Coronary artery (tissue), 2 donors: ENCODE results near the gene HIGD1C.
A peak's percentile ranks its signal among the peaks of the same experiment; 100 is the strongest.

ENCODE experiments used
- DNase-seq: peaks from one replicate; pipeline ENCODE4 v3.0.0-alpha.2; 2017; ENCODE audit warnings: low spot score
- H3K27ac ChIP-seq, 2 donors: fragments of 200-600 bp; sonication (generic); one replicate each; pipeline ENCODE4 v1.5.1; 2016 to 2019
- H3K4me3 ChIP-seq: fragments of 200-600 bp; sonication (generic); 2 replicates; pipeline ENCODE4 v1.5.1; 2016; ENCODE audit warnings: mild to moderate bottlenecking, moderate library complexity
- CTCF ChIP-seq: fragments of 200-600 bp; sonication (generic); IDR thresholded peaks from one replicate; pipeline ENCODE4 v1.5.1; 2019; ENCODE audit warnings: antibody characterized with exemption

Gene HIGD1C

DNA sequence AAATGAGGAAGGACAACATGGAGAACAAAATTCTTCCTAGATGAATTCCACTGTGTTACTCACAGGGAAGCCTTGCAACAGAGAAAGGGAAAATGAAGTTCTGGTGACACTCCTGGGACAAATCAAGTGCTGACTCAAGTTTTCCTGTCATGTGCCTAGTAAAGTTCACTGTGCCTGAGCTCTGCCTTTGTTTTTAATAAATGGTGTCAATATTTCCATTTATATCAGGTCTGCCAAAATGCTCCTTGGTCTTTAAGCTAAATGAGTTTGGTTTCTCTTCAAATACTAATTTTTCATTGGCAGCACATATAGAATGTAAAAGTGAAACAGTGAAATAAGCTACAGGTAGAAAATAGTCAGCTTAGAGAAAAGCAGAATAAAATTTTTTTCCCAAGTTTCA lies 33.0 kb downstream of the HIGD1C start:
- no peak for TF ChIP-seq CTCF
- Histone ChIP-seq H3K4me3 (no peak overlapping the region), H3K27ac (peak overlapping the region; percentile 85 to 92)
- DNase-seq = no peak

DNA sequence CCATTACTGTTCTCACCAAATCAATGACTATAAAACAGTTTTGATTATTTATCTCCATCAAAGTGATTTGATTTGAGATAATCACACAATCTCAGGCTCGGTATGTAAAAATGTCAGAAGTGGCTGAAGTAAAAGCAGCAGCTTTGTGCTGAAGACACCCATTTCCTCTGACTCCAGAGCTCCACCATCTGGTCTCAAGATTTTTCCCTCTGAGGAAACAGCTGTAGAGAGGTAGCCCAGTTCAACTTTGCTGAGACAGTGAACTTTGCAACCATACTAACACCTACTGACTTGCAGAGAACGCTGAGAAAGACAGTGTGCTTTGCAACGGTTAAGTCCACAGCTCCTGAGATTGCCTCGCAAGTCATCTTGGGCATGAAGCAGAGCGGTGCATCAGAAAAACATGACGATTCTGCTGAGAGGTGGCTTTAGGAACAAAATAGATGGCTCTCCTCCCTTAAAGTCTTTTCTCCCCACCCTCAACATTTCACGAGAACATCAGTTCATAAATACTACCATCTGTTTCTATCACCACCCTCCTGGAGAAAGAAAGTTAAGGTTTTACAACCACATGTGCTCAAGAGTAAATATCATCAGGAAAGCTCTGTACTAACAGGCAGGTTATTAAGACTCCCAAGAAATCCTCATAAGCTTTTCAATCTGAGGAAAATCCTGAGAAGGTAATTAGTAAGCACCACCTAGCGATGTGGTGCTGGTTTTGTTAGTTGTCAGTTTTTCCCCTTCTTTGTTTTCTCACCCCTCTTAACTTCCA lies 34.8 kb downstream of the HIGD1C start:
- H3K27ac ChIP-seq = peak overlapping the region; percentile 85 to 92
- no peak overlapping the region for H3K4me3 ChIP-seq
- peak; percentile 19 for TF ChIP-seq CTCF
- DNase-seq = no peak

- no peak overlapping the region for H3K4me3 ChIP-seq
- no peak overlapping the region for H3K27ac ChIP-seq
- TF ChIP-seq CTCF = no peak
- DNase-seq = no peak
Measured at GRCh38 chr12:50988051-50988450, 35.7 kb downstream of the HIGD1C start.

DNA sequence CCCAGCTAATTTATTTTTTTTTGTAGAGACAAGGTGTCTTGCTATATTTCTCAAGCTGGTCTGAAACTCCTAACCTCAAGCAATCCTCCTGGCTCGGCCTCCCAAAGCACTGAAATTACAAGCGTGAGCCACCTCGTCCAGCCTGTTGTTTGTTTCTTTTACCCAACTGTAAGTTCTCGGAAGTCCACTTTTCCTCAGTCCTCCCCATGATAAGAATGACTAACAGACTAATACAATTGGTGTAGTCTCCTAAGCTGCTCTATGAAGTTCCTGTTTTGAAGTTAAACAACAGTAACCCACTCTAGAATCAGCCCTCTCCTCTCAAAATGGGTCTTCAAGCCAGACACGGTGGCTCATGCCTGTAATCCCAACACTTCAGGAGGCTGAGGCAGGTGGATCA lies 36.5 kb downstream of the HIGD1C start:
- no peak for TF ChIP-seq CTCF
- no peak overlapping the region for H3K27ac ChIP-seq
- DNase-seq = no peak
- no peak overlapping the region for H3K4me3 ChIP-seq

GRCh38 chr12:50990147-50990727 lies 37.9 kb downstream of the HIGD1C start:
- DNase-seq = no peak
- H3K27ac ChIP-seq = no peak overlapping the region

GRCh38 chr12:50990791-50991190 lies 38.4 kb downstream of the HIGD1C start:
- no peak for TF ChIP-seq CTCF
- H3K27ac ChIP-seq = no peak overlapping the region
- no peak overlapping the region for H3K4me3 ChIP-seq
- DNase-seq = no peak

More at GRCh38 chr12:50990147-50990727, 37.9 kb downstream of the HIGD1C start:
- TF ChIP-seq CTCF = no peak
- H3K4me3 ChIP-seq = no peak overlapping the region

DNA sequence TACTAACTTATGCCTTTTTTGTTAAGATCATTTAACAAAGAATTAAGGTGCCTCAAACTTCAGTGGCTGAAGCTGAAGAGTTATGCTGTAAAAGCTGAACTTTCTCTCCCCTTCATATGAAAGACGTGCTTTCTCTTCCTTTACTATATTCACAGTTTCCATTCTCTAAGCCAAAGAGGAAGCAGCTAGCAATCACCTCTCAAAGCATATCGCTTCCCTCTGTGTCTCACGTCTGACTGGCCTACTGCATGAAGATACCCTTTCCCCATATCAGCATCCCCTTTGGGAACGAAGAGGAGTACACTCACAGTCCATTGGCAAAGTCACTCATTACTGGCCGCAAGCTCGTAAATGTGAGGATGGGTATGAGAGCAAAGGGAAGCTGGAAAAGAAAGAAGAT lies 38.9 kb downstream of the HIGD1C start:
- TF ChIP-seq CTCF = no peak
- no peak overlapping the region for H3K4me3 ChIP-seq
- no peak overlapping the region for H3K27ac ChIP-seq
- DNase-seq = no peak
